SH-SY5Y (cell line): ENCODE measurements around the gene HPCA.

Source experiments
- GATA2 ChIP-seq: IDR thresholded peaks from 2 replicates; pipeline ENCODE4 v1.6.1; 2011; ENCODE audit warnings: mild to moderate bottlenecking, low read depth, low read length
- GATA3 ChIP-seq: IDR thresholded peaks from 2 replicates; pipeline ENCODE4 v1.6.1; 2011; ENCODE audit warnings: low read depth, mild to moderate bottlenecking, low read length, moderate library complexity

GRCh38 chr1:32891630-32892029, 5.3 kb downstream of the HPCA start:
- TF ChIP-seq GATA3 (no peak), GATA2 (no peak)
